Kidney tubule cell (primary cell): ENCODE measurements around the gene PIP5KL1.

Experiments used
- DNase-seq: peaks from one replicate; pipeline ENCODE4 v3.0.0-alpha.2; 2018; ENCODE audit warnings: low spot score

PIP5KL1 gene

GRCh38 chr9:127930231-127931091, at the start of gene PIP5KL1:
Gene PIP5KL1, minus strand, starts transcription at chr9:127930777. Its CDS starts 25 bp downstream, at chr9:127930752.
- peak; percentile 83 for DNase-seq

GRCh38 chr9:127980060-127980705, 49.6 kb upstream of the PIP5KL1 start:
- peak; percentile 58 for DNase-seq

GRCh38 chr9:127979333-127980059, 48.9 kb upstream of the PIP5KL1 start:
- DNase-seq = peak; percentile 60

GRCh38 chr9:127979015-127979332, 48.4 kb upstream of the PIP5KL1 start:
- no peak for DNase-seq

GRCh38 chr9:127977884-127978647, 47.5 kb upstream of the PIP5KL1 start:
- DNase-seq = peak; percentile 63

GRCh38 chr9:127977009-127977883, 46.7 kb upstream of the PIP5KL1 start:
- DNase-seq = no peak

GRCh38 chr9:127976498-127976897, 45.9 kb upstream of the PIP5KL1 start:
- DNase-seq = peak; percentile 37

- no peak for DNase-seq
Observed at GRCh38 chr9:127975376-127976315, 45.1 kb upstream of the PIP5KL1 start.

- no peak for DNase-seq
Observed at GRCh38 chr9:127974769-127975261, 44.2 kb upstream of the PIP5KL1 start.

- no peak for DNase-seq
Observed at GRCh38 chr9:127974001-127974768, 43.6 kb upstream of the PIP5KL1 start.

- DNase-seq = no peak
Observed at GRCh38 chr9:127973169-127974000, 42.8 kb upstream of the PIP5KL1 start.

GRCh38 chr9:127972236-127972871, 41.8 kb upstream of the PIP5KL1 start:
- peak; percentile 27 for DNase-seq

GRCh38 chr9:127971357-127972235, 41.0 kb upstream of the PIP5KL1 start:
- peak; percentile 23 for DNase-seq

GRCh38 chr9:127970401-127971313, 40.1 kb upstream of the PIP5KL1 start:
- DNase-seq = peak; percentile 55

- peak; percentile 82 for DNase-seq
Observed at GRCh38 chr9:127968700-127969383, 38.3 kb upstream of the PIP5KL1 start.
